H9 (cell line): ENCODE data around the gene CDK16. TPM values are rescaled to one million over a fixed set of nuclear protein-coding genes. Genes with fewer than 3 reads are reported as not detected.

ENCODE experiments used
- DNase-seq: peaks from one replicate; pipeline ENCODE4 v3.0.0-alpha.2; 2017
- H2AFZ ChIP-seq: one replicate; pipeline ENCODE4 v1.6.1; 2013; ENCODE audit warnings: mild to moderate bottlenecking, low read length, control low read depth, moderate library complexity
- H2AK5ac ChIP-seq: 2 replicates; pipeline ENCODE4 v1.6.1; 2013; ENCODE audit warnings: low read length, control low read depth, mixed read lengths; ENCODE audit not compliant: insufficient read length
- H2BK120ac ChIP-seq: one replicate; pipeline ENCODE4 v1.6.1; 2013; ENCODE audit warnings: low read depth, mild to moderate bottlenecking, low read length, control low read depth, inconsistent platforms; ENCODE audit not compliant: poor library complexity, severe bottlenecking
- H2BK12ac ChIP-seq: 2 replicates; pipeline ENCODE4 v1.6.1; 2013; ENCODE audit warnings: low read length, control low read depth, mixed read lengths, low read depth; ENCODE audit not compliant: insufficient read length
- H2BK15ac ChIP-seq: 2 replicates; pipeline ENCODE4 v1.6.1; 2013; ENCODE audit warnings: low read depth, low read length, control low read depth
- H2BK20ac ChIP-seq: one replicate; pipeline ENCODE4 v1.6.1; 2013; ENCODE audit warnings: low read depth, mild to moderate bottlenecking, low read length, control low read depth, inconsistent platforms; ENCODE audit not compliant: poor library complexity, severe bottlenecking
- H2BK5ac ChIP-seq: 2 replicates; pipeline ENCODE4 v1.6.1; 2013; ENCODE audit warnings: low read length, control low read depth, mixed read lengths; ENCODE audit not compliant: insufficient read length
- H3K14ac ChIP-seq: 2 replicates; pipeline ENCODE4 v1.6.1; 2013; ENCODE audit warnings: low read length, control low read depth; ENCODE audit not compliant: insufficient read depth
- H3K18ac ChIP-seq: 2 replicates; pipeline ENCODE4 v1.6.1; 2013; ENCODE audit warnings: low read depth, mild to moderate bottlenecking, mixed read lengths, low read length, control low read depth; ENCODE audit not compliant: insufficient read length
- H3K23ac ChIP-seq: 2 replicates; pipeline ENCODE4 v1.6.1; 2013; ENCODE audit warnings: low read length, control low read depth, mixed read lengths, low read depth; ENCODE audit not compliant: insufficient read length
- H3K23me2 ChIP-seq: 2 replicates; pipeline ENCODE4 v1.6.1; 2013; ENCODE audit warnings: low read depth, mild to moderate bottlenecking, mixed read lengths, low read length, control low read depth; ENCODE audit not compliant: insufficient read length, poor library complexity, severe bottlenecking
- H3K27ac ChIP-seq: 2 replicates; pipeline ENCODE4 v1.5.1; 2013; ENCODE audit warnings: low read length, control low read depth, mixed read lengths, low read depth; ENCODE audit not compliant: insufficient read length
- H3K27me3 ChIP-seq: 2 replicates; pipeline ENCODE4 v1.6.1; 2013; ENCODE audit warnings: low read length, control low read depth, inconsistent platforms; ENCODE audit not compliant: insufficient read depth
- H3K4ac ChIP-seq: 2 replicates; pipeline ENCODE4 v1.6.1; 2013; ENCODE audit warnings: low read depth, mild to moderate bottlenecking, control low read depth, inconsistent platforms, low read length, moderate library complexity
- H3K4me1 ChIP-seq: 2 replicates; pipeline ENCODE4 v1.6.1; 2013; ENCODE audit warnings: low read length, control low read depth, inconsistent platforms; ENCODE audit not compliant: insufficient read depth
- H3K4me2 ChIP-seq: 2 replicates; pipeline ENCODE4 v1.6.1; 2013; ENCODE audit warnings: low read length, control low read depth, mixed read lengths; ENCODE audit not compliant: insufficient read length, insufficient read depth
- H3K56ac ChIP-seq: 2 replicates; pipeline ENCODE4 v1.6.1; 2013; ENCODE audit warnings: low read depth, mild to moderate bottlenecking, mixed read lengths, low read length, control low read depth; ENCODE audit not compliant: insufficient read length
- H3K79me1 ChIP-seq: 2 replicates; pipeline ENCODE4 v1.6.1; 2013; ENCODE audit warnings: low read depth, mild to moderate bottlenecking, moderate library complexity, low read length, control low read depth, inconsistent platforms; ENCODE audit not compliant: insufficient read depth, poor library complexity, severe bottlenecking
- H3K79me2 ChIP-seq: 2 replicates; pipeline ENCODE4 v1.6.1; 2013; ENCODE audit warnings: low read length, control low read depth, inconsistent platforms; ENCODE audit not compliant: insufficient read depth
- H3K9ac ChIP-seq: 2 replicates; pipeline ENCODE4 v1.6.1; 2013; ENCODE audit warnings: low read length, control low read depth, mixed read lengths; ENCODE audit not compliant: insufficient read length; ENCODE audit errors: extremely low read depth
- H3K9me3 ChIP-seq: one replicate; pipeline ENCODE4 v1.6.1; 2013; ENCODE audit warnings: low read depth, low read length, inconsistent platforms; ENCODE audit not compliant: control insufficient read depth
- H3T11ph ChIP-seq: one replicate; pipeline ENCODE4 v1.6.1; 2013; ENCODE audit warnings: mild to moderate bottlenecking, low read length, control low read depth, inconsistent platforms
- H4K20me1 ChIP-seq: one replicate; pipeline ENCODE4 v1.6.1; 2013; ENCODE audit not compliant: control insufficient read depth, insufficient read length, insufficient read depth
- H4K5ac ChIP-seq: 2 replicates; pipeline ENCODE4 v1.6.1; 2013; ENCODE audit warnings: low read depth, mild to moderate bottlenecking, mixed read lengths, low read length, control low read depth; ENCODE audit not compliant: insufficient read length
- H4K8ac ChIP-seq: replicated peaks from 2 replicates; pipeline ENCODE4 v1.6.1; 2013; ENCODE audit warnings: low read length, control low read depth, mixed read lengths, low read depth; ENCODE audit not compliant: insufficient read length
- H4K91ac ChIP-seq: 2 replicates; pipeline ENCODE4 v1.6.1; 2013; ENCODE audit warnings: low read depth, mild to moderate bottlenecking, moderate library complexity, mixed read lengths, low read length, control low read depth; ENCODE audit not compliant: insufficient read length
- H3K27ac Mint-ChIP-seq, 3 experiments: 2 replicates in 2 of 3; 3 replicates in 1 of 3; pipeline ENCODE4 v1.8.0; 2020 to 2021; ENCODE audit warnings: mixed read lengths in 3 of 3, mild to moderate bottlenecking in 1 of 3, moderate library complexity in 1 of 3
- H3K27me3 Mint-ChIP-seq: 2 replicates; pipeline ENCODE4 v1.8.0; 2021; ENCODE audit warnings: low read depth, mild to moderate bottlenecking, moderate library complexity, mixed read lengths
- H3K36me3 Mint-ChIP-seq, 3 experiments: 2 replicates in 2 of 3; 3 replicates in 1 of 3; pipeline ENCODE4 v1.8.0; 2020 to 2021; ENCODE audit warnings: low read depth in 3 of 3, mixed read lengths in 3 of 3; ENCODE audit not compliant: insufficient read depth in 1 of 3
- H3K4me1 Mint-ChIP-seq, 2 experiments: 2 replicates each; pipeline ENCODE4 v1.8.0; 2020; ENCODE audit warnings: mixed read lengths in 2 of 2
- H3K4me3 Mint-ChIP-seq, 2 experiments: 2 replicates in 1 of 2; 3 replicates in 1 of 2; pipeline ENCODE4 v1.8.0; 2020 to 2021; ENCODE audit warnings: mild to moderate bottlenecking in 2 of 2, mixed read lengths in 2 of 2, moderate library complexity in 1 of 2
- H3K9me3 Mint-ChIP-seq, 2 experiments: 2 replicates in 1 of 2; 3 replicates in 1 of 2; pipeline ENCODE4 v1.8.0; 2020; ENCODE audit warnings: mild to moderate bottlenecking in 2 of 2, mixed read lengths in 2 of 2, moderate library complexity in 1 of 2
- WGBS: extraction: QIAGEN DNeasy Blood & Tissue Kit; methylation state at CpG from one replicate; pipeline ENCODE4 v1.1.7; 2013; ENCODE audit warnings: missing lambda C conversion rate, low lambda C conversion rate, mixed read lengths; ENCODE audit not compliant: insufficient read length; ENCODE audit errors: extremely low coverage; 5-methylcytosine and 5-hydroxymethylcytosine counted together
- total RNA-seq: library from RNA; stranded (reverse); gene quantifications from 2 replicates; pipeline ENCODE4 v1.2.1, GENCODE V29; 2021
- TF ChIP-seq, protein P1 (sequence below): fragments of 200-600 bp; sonication (generic); conservative IDR thresholded peaks from 3 replicates; pipeline ENCODE4 v1.8.0; 2021; ENCODE audit warnings: antibody characterized with exemption, mild to moderate bottlenecking

CDK16 gene
- total RNA-seq, 1 experiment from 2014 or later = 226 TPM

DNA sequence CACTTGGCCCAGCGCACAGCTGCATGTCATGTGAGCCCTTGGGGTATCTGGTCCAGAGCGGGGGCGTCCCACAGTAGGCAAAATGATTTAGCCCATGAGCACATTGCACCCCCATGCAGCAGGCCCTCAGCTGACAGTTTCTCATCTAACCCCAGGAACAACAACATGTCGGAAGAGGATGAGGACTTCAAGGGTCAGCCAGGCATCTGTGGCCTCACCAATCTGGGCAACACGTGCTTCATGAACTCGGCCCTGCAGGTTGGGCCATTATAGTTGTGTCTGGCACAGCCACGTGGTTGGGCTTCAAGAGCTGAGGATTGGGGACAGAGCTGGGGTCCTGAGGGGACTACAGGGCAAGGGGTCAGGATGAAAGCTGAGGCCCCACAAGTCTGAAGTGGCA lies 22.1 kb downstream of the CDK16 start:
- Histone ChIP-seq H2BK5ac (no peak overlapping the region), H3K27ac (no peak overlapping the region), H3K9me3 (no peaks in the 10 kb centered on the region), H3K4me1 (no peaks in the 10 kb centered on the region), H4K91ac (no peak overlapping the region), H4K8ac (no peak overlapping the region), H3K27me3 (no peaks in the 10 kb centered on the region), H3T11ph (no peak overlapping the region), H2AFZ (no peak overlapping the region), H3K23me2 (no peaks in the 10 kb centered on the region), H2AK5ac (no peak overlapping the region), H3K9ac (no peak overlapping the region), H2BK20ac (no peak overlapping the region), H2BK15ac (no peak overlapping the region), H4K5ac (no peak overlapping the region), H2BK120ac (no peak overlapping the region), H3K18ac (no peak overlapping the region), H3K14ac (no peak overlapping the region), H3K79me2 (peaks cover 6% of the 10 kb centered on the region; the same call in 1 of the 2 replicates), H3K4ac (no peak overlapping the region), H3K56ac (no peak overlapping the region), H3K79me1 (peaks cover 2% of the 10 kb centered on the region), H3K4me2 (no peak overlapping the region), H4K20me1 (no peaks in the 10 kb centered on the region), H3K23ac (no peak overlapping the region), H2BK12ac (no peak overlapping the region)
- Mint-ChIP-seq H3K4me3 (no peak overlapping the region), H3K36me3 (peaks cover 48 to 62% (median 59%) of the 10 kb centered on the region in 3 experiments; a peak in 6 of 7 replicates), H3K4me1 (peaks cover under 1 to 5% of the 10 kb centered on the region in 2 experiments; a peak in 3 of 4 replicates), H3K27me3 (peaks cover 1% of the 10 kb centered on the region; the same call in 1 of the 2 replicates), H3K9me3 (no peaks in the 10 kb centered on the region; a peak in 1 of 5 replicates), H3K27ac (no peak overlapping the region)
- DNase-seq = no peak
- TF ChIP-seq, protein P1, sequence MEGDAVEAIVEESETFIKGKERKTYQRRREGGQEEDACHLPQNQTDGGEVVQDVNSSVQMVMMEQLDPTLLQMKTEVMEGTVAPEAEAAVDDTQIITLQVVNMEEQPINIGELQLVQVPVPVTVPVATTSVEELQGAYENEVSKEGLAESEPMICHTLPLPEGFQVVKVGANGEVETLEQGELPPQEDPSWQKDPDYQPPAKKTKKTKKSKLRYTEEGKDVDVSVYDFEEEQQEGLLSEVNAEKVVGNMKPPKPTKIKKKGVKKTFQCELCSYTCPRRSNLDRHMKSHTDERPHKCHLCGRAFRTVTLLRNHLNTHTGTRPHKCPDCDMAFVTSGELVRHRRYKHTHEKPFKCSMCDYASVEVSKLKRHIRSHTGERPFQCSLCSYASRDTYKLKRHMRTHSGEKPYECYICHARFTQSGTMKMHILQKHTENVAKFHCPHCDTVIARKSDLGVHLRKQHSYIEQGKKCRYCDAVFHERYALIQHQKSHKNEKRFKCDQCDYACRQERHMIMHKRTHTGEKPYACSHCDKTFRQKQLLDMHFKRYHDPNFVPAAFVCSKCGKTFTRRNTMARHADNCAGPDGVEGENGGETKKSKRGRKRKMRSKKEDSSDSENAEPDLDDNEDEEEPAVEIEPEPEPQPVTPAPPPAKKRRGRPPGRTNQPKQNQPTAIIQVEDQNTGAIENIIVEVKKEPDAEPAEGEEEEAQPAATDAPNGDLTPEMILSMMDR = no peak
- no CpG with 5 or more reads among the region's 7 CpGs for WGBS
